ENCODE data around the gene GSTT4.

DNA sequence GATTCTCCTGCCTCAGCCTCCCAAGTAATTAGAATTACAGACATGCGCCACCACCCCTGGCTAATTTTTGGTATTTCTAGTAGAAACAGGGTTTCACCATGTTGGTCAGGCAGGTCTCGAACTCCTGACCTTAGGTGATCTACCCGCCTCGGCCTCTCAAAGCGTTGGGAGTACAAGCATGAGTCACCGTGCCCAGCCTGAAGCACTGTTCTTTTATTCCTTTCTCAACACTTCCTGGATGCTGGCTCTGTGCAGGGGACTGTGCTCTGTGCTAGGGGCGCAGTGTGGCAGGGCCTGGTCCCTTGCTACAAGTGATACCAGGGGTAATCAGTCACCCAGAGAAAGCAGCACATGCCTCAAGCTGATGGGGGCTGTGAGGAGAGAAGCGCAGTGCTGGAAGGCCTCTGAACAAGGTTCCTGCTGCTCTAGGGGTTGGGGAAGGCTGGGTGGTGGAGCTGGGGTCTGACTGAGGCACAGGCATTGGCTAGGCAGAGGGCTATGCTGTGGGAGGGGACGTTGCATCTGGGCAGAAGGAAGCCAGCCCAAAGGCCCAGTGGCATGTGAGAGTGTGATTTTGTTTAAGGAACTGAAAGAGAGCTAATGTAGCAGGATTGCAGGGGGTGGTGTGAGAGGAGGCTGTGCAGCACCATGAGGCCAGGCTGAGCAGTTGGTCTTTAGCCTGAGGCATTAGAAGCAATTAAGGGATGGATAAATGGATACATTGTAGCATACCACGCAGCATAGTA, 48.4 kb upstream of the GSTT4 start:
- TF ChIP-seq, protein P1, sequence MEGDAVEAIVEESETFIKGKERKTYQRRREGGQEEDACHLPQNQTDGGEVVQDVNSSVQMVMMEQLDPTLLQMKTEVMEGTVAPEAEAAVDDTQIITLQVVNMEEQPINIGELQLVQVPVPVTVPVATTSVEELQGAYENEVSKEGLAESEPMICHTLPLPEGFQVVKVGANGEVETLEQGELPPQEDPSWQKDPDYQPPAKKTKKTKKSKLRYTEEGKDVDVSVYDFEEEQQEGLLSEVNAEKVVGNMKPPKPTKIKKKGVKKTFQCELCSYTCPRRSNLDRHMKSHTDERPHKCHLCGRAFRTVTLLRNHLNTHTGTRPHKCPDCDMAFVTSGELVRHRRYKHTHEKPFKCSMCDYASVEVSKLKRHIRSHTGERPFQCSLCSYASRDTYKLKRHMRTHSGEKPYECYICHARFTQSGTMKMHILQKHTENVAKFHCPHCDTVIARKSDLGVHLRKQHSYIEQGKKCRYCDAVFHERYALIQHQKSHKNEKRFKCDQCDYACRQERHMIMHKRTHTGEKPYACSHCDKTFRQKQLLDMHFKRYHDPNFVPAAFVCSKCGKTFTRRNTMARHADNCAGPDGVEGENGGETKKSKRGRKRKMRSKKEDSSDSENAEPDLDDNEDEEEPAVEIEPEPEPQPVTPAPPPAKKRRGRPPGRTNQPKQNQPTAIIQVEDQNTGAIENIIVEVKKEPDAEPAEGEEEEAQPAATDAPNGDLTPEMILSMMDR (IDR thresholded peaks at IDR 0.05): no peak
- TF ChIP-seq POLR2A (IDR thresholded peaks at IDR 0.05): no peak

Data from adrenal gland (tissue), 5 donors.